GM12891 (cell line): ENCODE data around the gene EIF4EBP2.

Experiments used
- PAX5 ChIP-seq: IDR thresholded peaks from 2 replicates; pipeline ENCODE4 v1.6.1; 2011; ENCODE audit warnings: low read length, moderate library complexity, mild to moderate bottlenecking; ENCODE audit not compliant: insufficient read depth, severe bottlenecking
- POLR2A ChIP-seq: IDR thresholded peaks from 2 replicates; pipeline ENCODE4 v1.6.1; 2011; ENCODE audit warnings: low read depth, low read length, control low read depth
- POLR2AphosphoS5 ChIP-seq: IDR thresholded peaks from 2 replicates; pipeline ENCODE4 v1.6.1; 2011; ENCODE audit warnings: low read depth, low read length, control low read depth

DNA sequence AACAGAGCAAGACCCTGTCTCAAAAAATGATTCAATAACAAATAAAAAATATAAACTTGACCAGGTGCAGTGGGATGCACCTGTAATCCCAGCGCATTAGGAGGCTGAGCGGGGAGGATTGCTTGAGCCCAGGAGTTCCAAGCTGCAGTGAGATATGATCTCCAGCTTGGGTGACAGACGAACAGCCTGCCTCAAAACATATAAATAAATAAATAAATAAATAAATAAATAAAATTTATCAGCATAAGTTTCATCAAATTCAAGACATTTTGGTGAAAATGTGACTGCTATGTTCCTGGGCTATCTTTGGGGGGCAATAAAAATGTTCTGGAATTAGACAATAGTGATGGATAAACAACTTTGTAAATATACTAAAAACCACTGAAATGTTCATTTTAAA is 4.8 kb upstream of the EIF4EBP2 start:
- TF ChIP-seq POLR2AphosphoS5 (no peak), PAX5 (no peak), POLR2A (no peak)
